Common myeloid progenitor, CD34-positive (primary cell): Measurements from ENCODE around the gene USP48.

Experiments used
- CTCF ChIA-PET: fragments of 350-600 bp; sonication (Branson Sonifier 250); formaldehyde crosslinking; loops from one replicate; lab custom pipeline; 2021; ENCODE audit warnings: antibody characterized with exemption; lab: Charles Lee
- POLR2A ChIA-PET: fragments of 350-600 bp; sonication (Branson Sonifier 250); formaldehyde crosslinking; loops from one replicate; lab custom pipeline; 2021; ENCODE audit warnings: antibody characterized with exemption; lab: Charles Lee
- DNase-seq, 3 donors: peaks; one replicate each; pipeline versions ENCODE4 v3.0.0 to v3.0.0-alpha.2; 2013
- H3K27ac ChIP-seq, 2 experiments: 1 replicate in 1 of 2; 2 replicates in 1 of 2; pipeline ENCODE4 v1.7.0; 2013; ENCODE audit warnings: inconsistent platforms in 2 of 2, low read length in 2 of 2, mild to moderate bottlenecking in 2 of 2, low read depth in 1 of 2, moderate library complexity in 1 of 2; ENCODE audit not compliant: severe bottlenecking in 2 of 2, insufficient read depth in 1 of 2, poor library complexity in 1 of 2
- H3K27me3 ChIP-seq, 5 experiments: replicated peaks in 2 of 5; 1 replicate in 3 of 5; 2 replicates in 2 of 5; pipeline versions ENCODE4 v1.6.1 to v1.7.0; 2013; ENCODE audit warnings: low read length in 4 of 5, mild to moderate bottlenecking in 2 of 5, moderate library complexity in 2 of 5, inconsistent platforms in 1 of 5; ENCODE audit not compliant: insufficient read depth in 5 of 5, control insufficient read depth in 4 of 5
- H3K36me3 ChIP-seq, 4 experiments: 1 replicate in 2 of 4; 2 replicates in 2 of 4; pipeline versions ENCODE4 v1.6.1 to v1.7.0; 2013; ENCODE audit warnings: low read length in 3 of 4, control low read depth in 1 of 4, mild to moderate bottlenecking in 1 of 4; ENCODE audit not compliant: control insufficient read depth in 4 of 4, insufficient read depth in 4 of 4
- H3K4me1 ChIP-seq, 4 experiments: 1 replicate in 3 of 4; 2 replicates in 1 of 4; pipeline versions ENCODE4 v1.6.1 to v1.7.1; 2013; ENCODE audit warnings: low read length in 3 of 4, mild to moderate bottlenecking in 3 of 4, control low read depth in 1 of 4, inconsistent platforms in 1 of 4, moderate library complexity in 1 of 4; ENCODE audit not compliant: control insufficient read depth in 4 of 4, insufficient read depth in 4 of 4; ENCODE audit errors: control extremely low read depth in 1 of 4
- H3K4me3 ChIP-seq, 7 experiments: 1 replicate in 4 of 7; 2 replicates in 3 of 7; pipeline versions ENCODE4 v1.5.1 to v1.7.0; 2013; ENCODE audit warnings: mild to moderate bottlenecking in 7 of 7, low read length in 6 of 7, moderate library complexity in 6 of 7, inconsistent platforms in 2 of 7, low read depth in 2 of 7, control low read depth in 1 of 7; ENCODE audit not compliant: insufficient read depth in 4 of 7, control insufficient read depth in 1 of 7; ENCODE audit errors: extremely low read depth in 1 of 7
- H3K9me3 ChIP-seq, 5 experiments: 1 replicate in 4 of 5; 2 replicates in 1 of 5; pipeline versions ENCODE4 v1.6.1 to v1.7.1; 2013; ENCODE audit warnings: low read length in 4 of 5, mild to moderate bottlenecking in 2 of 5, inconsistent platforms in 1 of 5, low read depth in 1 of 5, moderate library complexity in 1 of 5; ENCODE audit not compliant: control insufficient read depth in 4 of 5, insufficient read depth in 2 of 5; ENCODE audit errors: control extremely low read depth in 1 of 5
- WGBS: methylation state at CpG from one replicate; pipeline ENCODE4 v1.1.5; 2013; ENCODE audit not compliant: insufficient coverage; 5-methylcytosine and 5-hydroxymethylcytosine counted together

Gene USP48

DNA sequence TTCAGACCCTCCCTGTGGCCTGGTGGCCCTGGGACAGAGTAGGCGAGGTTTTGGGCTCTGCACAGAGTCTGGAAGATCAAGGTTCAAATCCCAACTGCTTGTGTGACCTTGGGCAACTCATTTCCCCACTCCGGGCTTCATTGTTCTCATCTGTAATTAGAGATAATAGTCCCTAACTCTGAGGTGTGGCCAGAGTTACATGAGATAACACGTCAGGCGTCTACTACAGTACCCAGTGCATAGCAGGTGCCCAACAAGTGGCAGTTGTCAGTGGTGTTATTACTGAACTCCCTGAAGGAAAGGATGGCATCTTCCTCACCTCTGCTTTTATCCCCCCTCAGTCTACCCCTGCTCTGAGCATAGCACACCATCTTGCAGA, 134.6 kb downstream of the USP48 start:
- Histone ChIP-seq H3K4me1 (peaks cover 0 to 11% (median 9%) of the 10 kb centered on the region in 4 experiments), H3K36me3 (no peaks in the 10 kb centered on the region), H3K27ac (no peak overlapping the region), H3K27me3 (peaks cover 0 to 46% (median 23%) of the 10 kb centered on the region in 5 experiments), H3K4me3 (no peak overlapping the region), H3K9me3 (no peaks in the 10 kb centered on the region)
- WGBS = 75% methylated on average over 4 of the region's 4 CpGs
- no peak for DNase-seq
- ChIA-PET CTCF (no interaction called here), POLR2A (interaction anchor here (1.0 kb wide), 1 partner anchor 10 kb away, joined by 4 read pairs; no protein-coding TSS in a partner anchor)

DNA sequence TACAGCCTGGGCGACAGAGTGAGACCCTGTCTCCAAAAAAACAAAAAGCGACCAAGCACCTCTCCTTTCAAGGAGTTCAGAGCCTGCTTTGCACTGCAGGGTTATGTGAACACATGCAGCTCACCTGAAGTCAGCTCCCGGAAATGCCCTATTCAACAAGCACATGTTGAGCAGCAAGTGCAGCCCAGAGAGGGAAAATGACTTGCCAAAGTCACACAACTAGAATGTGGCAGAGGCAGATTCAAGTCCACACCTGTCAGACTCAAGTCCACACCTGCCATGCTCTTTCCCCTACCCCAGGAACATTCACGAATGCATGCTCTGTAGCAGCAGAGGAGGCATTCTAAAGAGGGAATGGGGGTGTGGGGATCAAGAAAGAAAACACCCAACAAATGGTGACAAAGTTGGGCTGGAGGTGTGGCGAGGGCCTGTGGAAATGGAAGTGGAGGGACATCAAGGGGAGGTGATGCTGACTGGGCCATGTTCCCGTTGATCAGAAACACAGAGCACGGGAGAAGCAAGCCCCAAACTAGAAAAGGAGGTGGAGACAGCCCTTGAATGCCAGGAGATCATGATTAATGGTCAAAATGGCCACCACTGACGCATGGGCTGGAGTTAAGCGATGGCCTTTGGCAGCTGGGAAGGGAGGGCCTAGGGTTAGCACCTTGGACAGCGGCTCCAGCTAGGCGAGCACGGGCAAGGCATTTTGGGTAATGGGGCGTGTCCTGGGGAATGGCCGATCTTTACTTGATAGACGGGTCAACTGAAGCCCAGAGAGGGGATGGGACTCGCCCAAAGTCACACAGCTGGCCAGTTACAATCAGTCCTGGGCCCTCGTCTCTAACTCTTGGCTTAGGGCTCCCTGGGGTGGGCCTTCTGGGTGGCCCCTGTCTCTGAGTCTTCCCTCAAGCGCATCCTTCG, 135.3 kb downstream of the USP48 start:
- H3K4me3 ChIP-seq = no peak overlapping the region
- H3K9me3 ChIP-seq = no peaks in the 10 kb centered on the region
- POLR2A ChIA-PET = interaction anchor here (0.5 kb wide), 1 partner anchor 38 kb away, joined by 3 read pairs; no protein-coding TSS in a partner anchor
- H3K36me3 ChIP-seq = no peaks in the 10 kb centered on the region
- 37% methylated on average over 18 of the region's 19 CpGs for WGBS
- H3K27me3 ChIP-seq = peaks cover 0 to 40% (median 19%) of the 10 kb centered on the region in 5 experiments
- H3K4me1 ChIP-seq = peaks cover 0 to 11% (median 9%) of the 10 kb centered on the region in 4 experiments
- DNase-seq = peak; percentile 71 to 81 (median 80)
- CTCF ChIA-PET = interaction anchor here (0.8 kb wide), 1 partner anchor 10 kb away, joined by 3 read pairs; no protein-coding TSS in a partner anchor
- H3K27ac ChIP-seq = no peak overlapping the region

DNA sequence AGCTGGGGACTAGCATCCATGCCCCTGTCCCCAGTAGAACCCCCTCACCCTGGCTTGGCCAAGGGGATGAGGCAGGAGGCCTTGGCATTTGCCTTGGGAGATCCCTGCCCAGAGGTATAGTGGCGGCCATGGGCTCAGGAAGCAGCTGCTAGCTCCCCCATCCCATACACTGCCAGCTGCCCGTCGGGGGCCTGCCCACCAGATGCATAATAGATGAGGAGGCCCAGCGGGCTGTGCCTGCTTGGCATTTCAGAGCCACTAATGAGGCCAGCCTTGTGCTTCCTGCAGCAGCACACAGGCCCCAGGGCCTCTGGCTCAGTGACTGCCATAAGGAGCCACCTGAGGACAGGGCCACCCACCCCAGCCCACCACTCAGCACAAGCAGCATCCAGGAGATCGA, 137.4 kb downstream of the USP48 start:
- Histone ChIP-seq H3K4me1 (peaks cover 0 to 4% (median 1%) of the 10 kb centered on the region in 4 experiments), H3K9me3 (no peaks in the 10 kb centered on the region), H3K4me3 (no peak overlapping the region), H3K36me3 (no peaks in the 10 kb centered on the region), H3K27me3 (peaks cover 0 to 21% (median 7%) of the 10 kb centered on the region in 5 experiments), H3K27ac (no peak overlapping the region)
- CTCF ChIA-PET = no interaction called here
- WGBS = 70% methylated on average over 5 of the region's 5 CpGs
- POLR2A ChIA-PET = no interaction called here
- DNase-seq = no peak

DNA sequence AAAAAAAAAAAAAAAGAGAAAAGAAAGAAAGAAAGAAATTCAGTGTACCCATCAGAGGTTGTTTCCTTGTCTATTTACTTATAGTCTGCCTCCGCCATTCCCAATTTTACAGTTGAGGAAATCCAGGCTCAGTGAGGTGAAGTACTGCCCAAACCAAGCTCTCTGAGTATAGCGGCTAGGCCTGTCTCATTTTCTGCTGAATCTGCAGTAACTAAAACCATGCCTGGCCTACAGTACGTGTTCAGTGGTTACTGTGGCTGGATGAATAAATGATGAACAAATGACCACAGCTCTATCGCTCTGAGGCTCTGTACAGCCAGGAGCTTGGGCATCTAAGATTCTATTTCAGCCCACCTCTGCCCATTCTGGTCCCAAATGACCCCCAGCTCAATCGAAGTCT, 138.0 kb downstream of the USP48 start:
- CTCF ChIA-PET = interaction anchor here (0.9 kb wide), 1 partner anchor 16 kb away, joined by 3 read pairs; no protein-coding TSS in a partner anchor
- DNase-seq = no peak
- Histone ChIP-seq H3K4me1 (peaks cover 0 to 4% (median 1%) of the 10 kb centered on the region in 4 experiments), H3K27ac (no peak overlapping the region), H3K36me3 (no peaks in the 10 kb centered on the region), H3K4me3 (no peak overlapping the region), H3K27me3 (peaks cover 0 to 15% (median 3%) of the 10 kb centered on the region in 5 experiments), H3K9me3 (no peaks in the 10 kb centered on the region)
- WGBS = 78% methylated on average over 4 of the region's 5 CpGs
- POLR2A ChIA-PET = no interaction called here

DNA sequence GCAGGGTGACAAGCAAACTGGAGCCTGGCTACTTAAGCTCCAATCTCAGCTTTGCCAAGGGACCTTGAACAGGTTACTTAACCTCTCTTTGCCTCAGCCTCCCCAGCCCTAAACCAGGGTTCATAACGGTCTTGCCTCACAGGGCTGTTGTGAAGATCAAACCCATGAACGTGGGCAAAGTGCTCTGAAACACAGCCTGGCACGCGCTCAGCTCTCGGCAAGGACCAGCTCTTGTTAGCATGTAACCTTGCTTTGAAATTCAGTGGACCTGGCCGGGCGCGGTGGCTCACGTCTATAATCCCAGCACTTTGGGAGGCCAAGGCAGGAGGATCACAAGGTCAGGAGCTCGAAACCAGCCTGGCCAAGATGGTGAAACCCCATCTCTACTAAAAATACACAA, 138.6 kb downstream of the USP48 start:
- POLR2A ChIA-PET = no interaction called here
- DNase-seq = no peak
- 95% methylated on average over 10 of the region's 10 CpGs for WGBS
- H3K36me3 ChIP-seq = no peaks in the 10 kb centered on the region
- no peak overlapping the region for H3K4me3 ChIP-seq
- no peaks in the 10 kb centered on the region for H3K9me3 ChIP-seq
- H3K27me3 ChIP-seq = peaks cover 0 to 9% (median 3%) of the 10 kb centered on the region in 5 experiments
- CTCF ChIA-PET = interaction anchor here (0.9 to 1.0 kb wide), 3 partner anchors 13 to 17 kb away, joined by 3 to 4 read pairs (median 3); no protein-coding TSS in a partner anchor
- peaks cover 0 to 9% (median 3%) of the 10 kb centered on the region in 4 experiments for H3K4me1 ChIP-seq
- H3K27ac ChIP-seq = no peak overlapping the region

DNA sequence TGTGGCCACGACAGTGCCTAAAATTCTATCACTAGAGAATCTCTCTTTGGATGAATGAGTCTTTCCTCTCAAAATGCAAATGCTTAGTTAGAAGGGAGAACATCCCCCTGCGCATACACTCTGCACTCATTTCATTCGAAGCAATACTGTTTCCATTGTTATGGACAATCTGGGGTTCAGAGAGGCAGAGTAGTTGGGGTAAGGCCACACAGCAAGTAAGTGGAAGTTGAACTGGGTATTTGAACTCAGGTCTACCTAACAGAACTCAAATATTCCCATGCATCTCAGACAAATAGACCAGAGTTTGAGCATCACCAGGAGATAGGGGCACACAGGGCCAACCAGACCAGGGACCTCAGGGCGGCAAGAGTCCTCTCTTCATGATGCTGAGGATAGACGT, 139.3 kb downstream of the USP48 start:
- no peaks in the 10 kb centered on the region for H3K36me3 ChIP-seq
- H3K4me3 ChIP-seq = no peak overlapping the region
- H3K9me3 ChIP-seq = no peaks in the 10 kb centered on the region
- no peak for DNase-seq
- H3K27ac ChIP-seq = no peak overlapping the region
- POLR2A ChIA-PET = no interaction called here
- H3K27me3 ChIP-seq = peaks cover 0 to 3% (median under 1%) of the 10 kb centered on the region in 5 experiments
- WGBS = 60% methylated on average over 1 of the region's 5 CpGs
- peaks cover 0 to 12% (median 9%) of the 10 kb centered on the region in 4 experiments for H3K4me1 ChIP-seq
- CTCF ChIA-PET = interaction anchor here (0.9 to 1.0 kb wide), 2 partner anchors 14 to 16 kb away, joined by 3 to 4 read pairs; no protein-coding TSS in a partner anchor
